ENCODE results near the gene TBCB. TPM values are rescaled to one million over a fixed set of nuclear protein-coding genes. Genes with fewer than 3 reads are reported as not detected.

The TBCB gene
- polyA plus RNA-seq, 1 of the 3 experiments (the other 2 are of a cell fraction): 712 TPM

GRCh38 chr19:36112678-36113077, 2.6 kb upstream of the TBCB start:
- no peak for DNase-seq
- Histone ChIP-seq H3K4me1 (ENCODE audit: control insufficient read depth in 1 of 2, insufficient read depth in 2 of 2, low read depth in 1 of 2, low read length in 1 of 2) (peaks cover 6 to 22% of the 10 kb centered on the region in 2 experiments; a peak in 1 of 4 replicates), H2AFZ (ENCODE audit: low read depth) (no peak overlapping the region), H3K4me2 (no peak overlapping the region), H3K36me3 (replicated peaks in 1 of 2; ENCODE audit: control insufficient read depth in 1 of 2, insufficient read depth in 2 of 2, low read length in 1 of 2) (peaks cover 11 to 21% of the 10 kb centered on the region in 2 experiments), H3K79me2 (ENCODE audit: insufficient read depth) (peaks cover 31% of the 10 kb centered on the region; the same call in 1 of the 2 replicates), H3K4me3 (ENCODE audit: low read depth in 2 of 2, low read length in 1 of 2) (no peak overlapping the region), H4K20me1 (ENCODE audit: insufficient read depth) (no peaks in the 10 kb centered on the region), H3K27me3 (ENCODE audit: insufficient read depth) (no peaks in the 10 kb centered on the region), H3K9me3 (no peaks in the 10 kb centered on the region), H3K9me2 (no peaks in the 10 kb centered on the region), H3K9ac (no peak overlapping the region), H3F3A (replicated peaks; ENCODE audit: insufficient read depth) (no peaks in the 10 kb centered on the region), H3K27ac (ENCODE audit: low read depth in 2 of 2, low read length in 1 of 2) (no peak overlapping the region)
- TF ChIP-seq CTCF (IDR thresholded peaks at IDR 0.05) (no peak), TEAD4 (IDR thresholded peaks at IDR 0.05; ENCODE audit: borderline replicate concordance, insufficient read depth) (no peak), POLR2AphosphoS5 (IDR thresholded peaks at IDR 0.05; ENCODE audit: low read depth, low read length) (no peak), SMC3 (IDR thresholded peaks at IDR 0.05; ENCODE audit: low read depth, low read length) (no peak), PBX3 (IDR thresholded peaks at IDR 0.05) (no peak), MAX (IDR thresholded peaks at IDR 0.05; ENCODE audit: low read depth) (no peak), USF1 (IDR thresholded peaks at IDR 0.05; ENCODE audit: borderline replicate concordance, low read depth) (no peak), MEF2A (IDR thresholded peaks at IDR 0.05; ENCODE audit: borderline replicate concordance, low read depth) (no peak), JUND (IDR thresholded peaks at IDR 0.05) (no peak), NRF1 (IDR thresholded peaks at IDR 0.05; ENCODE audit: low read depth, low read length) (no peak), ZBTB33 (IDR thresholded peaks at IDR 0.05; ENCODE audit: borderline replicate concordance, low read depth) (no peak), RFX5 (IDR thresholded peaks at IDR 0.05; ENCODE audit: low read length) (no peak), TAF1 (IDR thresholded peaks at IDR 0.05; ENCODE audit: borderline replicate concordance, low read depth, low read length) (no peak)
- CTCF ChIA-PET: interaction anchor here (1.2 to 2.0 kb wide), 2 partner anchors 15 to 52 kb away, joined by 4 to 7 read pairs; no protein-coding TSS in a partner anchor
- 98% methylated on average over 7 of the region's 10 CpGs for WGBS (ENCODE audit: low lambda C conversion rate)
- POLR2A ChIA-PET: no interaction called here
